ENCODE measurements around the gene FAAP20.

GRCh38 chr1:2158272-2158671 lies 36.3 kb downstream of the FAAP20 start:
- TF ChIP-seq CTCF (conservative IDR thresholded peaks at IDR 0.05; ENCODE audit: low read depth, low read length) (no peak), EZH2phosphoT487 (IDR thresholded peaks at IDR 0.05; ENCODE audit: borderline replicate concordance, low read length) (no peak)

Measured in PC-3 (cell line).